ENCODE data around the gene KRTAP10-5.
"Not testable (repeated sequence)": the region's sequence is repeated elsewhere in the genome, so short reads cannot be mapped to it uniquely, and the experiment has no call there.

The KRTAP10-5 gene

DNA sequence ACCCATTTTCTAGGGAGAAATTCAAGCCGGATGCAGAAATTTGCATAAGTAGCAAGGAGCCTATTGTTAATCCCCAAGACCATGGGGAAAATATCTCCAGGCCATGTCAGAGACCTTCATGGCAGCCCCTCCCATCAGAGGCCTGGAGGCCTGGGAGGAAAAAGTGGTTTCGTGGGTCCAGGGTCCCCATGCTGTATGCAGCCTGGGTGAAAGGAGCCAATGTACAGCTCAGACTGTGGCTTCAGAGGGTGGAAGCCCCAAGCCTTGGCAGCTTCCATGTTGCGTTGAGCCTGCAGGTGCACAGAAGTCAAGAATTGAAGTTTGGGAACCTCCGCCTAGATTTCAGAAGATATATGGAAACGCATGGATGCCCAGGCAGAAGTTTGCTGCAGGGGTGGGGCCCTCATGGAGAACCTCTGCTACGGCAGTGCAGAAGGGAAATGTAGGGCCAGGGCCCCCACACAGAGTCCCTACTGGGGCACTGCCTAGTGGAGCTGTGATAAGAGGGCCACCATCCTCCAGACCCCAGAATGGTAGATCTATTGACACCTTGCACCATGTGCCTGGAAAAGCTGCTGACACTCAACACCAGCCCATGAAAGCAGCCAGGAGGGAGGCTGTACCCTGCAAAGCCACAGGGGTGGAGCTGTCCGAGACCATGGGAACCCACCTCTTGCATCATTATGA is 29.9 kb upstream of the KRTAP10-5 start:
- not testable (repeated sequence) for DNase-seq (ENCODE audit: low spot score)

DNA sequence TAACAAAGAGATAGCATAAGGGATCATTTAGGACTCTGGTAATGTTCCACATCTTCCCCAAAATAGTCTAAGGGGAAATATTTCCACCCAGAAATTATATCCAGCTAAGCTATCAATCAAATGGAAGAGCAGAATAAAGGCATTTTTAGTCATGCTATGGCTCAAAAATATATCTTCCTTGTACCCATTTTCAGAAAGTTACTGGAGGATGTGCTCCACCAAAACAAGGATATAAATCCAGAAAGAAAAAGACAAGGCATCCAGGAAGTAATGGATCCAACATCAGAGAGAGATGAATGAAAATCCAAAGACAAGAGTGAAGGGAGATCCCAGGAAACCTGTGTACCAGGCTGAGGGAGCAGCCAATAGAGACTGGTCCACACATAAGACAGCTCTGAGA is 28.8 kb upstream of the KRTAP10-5 start:
- no peak for DNase-seq (ENCODE audit: low spot score)

DNA sequence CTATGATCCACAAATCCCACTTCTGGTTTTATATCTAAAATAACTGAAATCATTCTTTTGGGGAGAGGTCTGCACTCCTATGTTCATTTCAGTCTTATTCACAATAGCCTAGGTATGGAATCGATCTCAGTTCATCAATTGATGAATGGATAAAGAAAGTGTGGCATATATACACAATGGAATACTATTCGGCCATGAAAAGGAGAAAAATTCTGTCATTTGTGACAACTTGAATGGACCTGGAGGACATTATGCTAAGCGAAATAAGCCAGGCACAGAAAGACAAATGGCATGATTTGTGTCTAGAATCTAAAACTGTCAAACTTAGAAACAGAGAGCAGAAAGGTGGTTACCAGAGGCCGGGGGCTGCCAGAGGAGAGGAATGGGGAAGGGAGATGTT is 26.1 kb upstream of the KRTAP10-5 start:
- no peak for DNase-seq (ENCODE audit: low spot score)

DNA sequence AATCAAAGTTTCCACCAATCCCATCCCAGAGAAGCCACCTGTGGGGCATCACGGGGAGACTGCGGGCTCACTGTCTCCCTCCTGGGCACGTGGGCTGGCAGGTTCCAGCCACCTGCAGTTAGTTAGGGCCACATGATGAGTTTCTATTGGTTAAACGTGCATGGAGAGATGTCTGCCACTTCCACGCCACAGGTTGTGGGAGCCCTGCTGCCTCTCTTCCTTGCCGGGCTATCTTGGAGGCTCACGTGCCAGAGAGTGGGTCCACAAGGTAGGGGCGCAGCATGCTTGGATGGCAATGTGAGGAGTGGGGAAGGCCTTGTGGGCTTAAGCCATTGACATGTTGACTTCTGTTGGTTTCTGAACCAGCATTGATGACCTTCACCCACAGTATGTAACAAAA is 23.5 kb upstream of the KRTAP10-5 start:
- no peak for DNase-seq (ENCODE audit: low spot score)

DNA sequence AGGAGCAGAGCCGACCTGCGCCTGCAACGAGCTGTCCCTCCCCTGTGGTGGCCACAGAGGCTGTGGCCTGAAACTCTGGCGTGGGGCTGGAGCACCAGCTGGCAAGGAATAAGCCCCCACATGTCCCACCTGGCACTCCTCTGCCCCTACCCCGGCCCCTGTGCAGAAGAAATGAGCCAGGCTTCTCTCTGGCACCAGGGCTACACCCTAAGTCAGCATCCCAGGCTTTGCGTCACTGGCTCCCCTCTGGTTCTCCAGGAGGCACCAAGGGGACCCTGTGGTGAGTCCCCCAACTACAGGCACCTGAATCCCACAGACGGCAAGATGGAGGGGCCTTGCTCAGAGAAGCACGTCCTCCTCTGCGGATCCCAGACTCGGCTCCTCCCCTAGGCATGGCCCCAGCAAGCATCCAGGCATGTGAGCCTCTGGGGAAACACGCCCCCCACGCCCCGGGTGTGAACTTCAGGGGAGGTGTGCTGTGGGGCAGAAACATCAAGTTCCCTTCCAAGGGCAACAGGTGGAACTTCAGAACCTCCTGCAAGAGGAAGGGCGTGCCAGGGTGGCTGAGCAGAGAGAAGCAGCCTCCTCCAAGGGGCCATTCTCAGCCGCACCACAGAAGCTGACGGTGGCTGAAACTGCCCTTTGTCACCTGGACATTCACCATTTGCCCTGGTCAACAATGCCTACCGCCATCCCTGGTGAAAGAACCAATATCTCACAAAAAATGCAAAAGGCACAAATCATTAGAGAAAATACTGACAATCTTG is 22.9 kb upstream of the KRTAP10-5 start:
- DNase-seq (ENCODE audit: low spot score), result no peak

DNA sequence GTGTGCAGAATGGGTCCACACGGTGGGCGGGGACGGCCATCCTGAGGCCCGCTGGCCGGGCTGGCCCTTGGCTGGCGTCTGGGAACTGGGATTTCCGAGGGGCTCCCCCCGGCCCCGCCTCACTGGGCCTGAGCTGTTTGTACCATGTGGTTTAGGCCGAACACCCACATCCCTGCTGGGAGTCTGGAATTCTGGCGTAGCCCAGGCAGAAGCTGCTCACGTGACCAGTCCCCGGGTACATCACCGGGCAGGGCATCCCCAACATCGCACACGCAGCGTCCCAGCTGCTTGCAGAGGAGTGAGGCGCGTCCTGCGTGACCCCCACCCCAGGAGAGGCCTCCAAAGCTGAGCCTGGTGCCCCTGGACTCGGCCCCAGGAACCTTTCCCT is 22.1 kb upstream of the KRTAP10-5 start:
- no peak for DNase-seq (ENCODE audit: low spot score)

DNA sequence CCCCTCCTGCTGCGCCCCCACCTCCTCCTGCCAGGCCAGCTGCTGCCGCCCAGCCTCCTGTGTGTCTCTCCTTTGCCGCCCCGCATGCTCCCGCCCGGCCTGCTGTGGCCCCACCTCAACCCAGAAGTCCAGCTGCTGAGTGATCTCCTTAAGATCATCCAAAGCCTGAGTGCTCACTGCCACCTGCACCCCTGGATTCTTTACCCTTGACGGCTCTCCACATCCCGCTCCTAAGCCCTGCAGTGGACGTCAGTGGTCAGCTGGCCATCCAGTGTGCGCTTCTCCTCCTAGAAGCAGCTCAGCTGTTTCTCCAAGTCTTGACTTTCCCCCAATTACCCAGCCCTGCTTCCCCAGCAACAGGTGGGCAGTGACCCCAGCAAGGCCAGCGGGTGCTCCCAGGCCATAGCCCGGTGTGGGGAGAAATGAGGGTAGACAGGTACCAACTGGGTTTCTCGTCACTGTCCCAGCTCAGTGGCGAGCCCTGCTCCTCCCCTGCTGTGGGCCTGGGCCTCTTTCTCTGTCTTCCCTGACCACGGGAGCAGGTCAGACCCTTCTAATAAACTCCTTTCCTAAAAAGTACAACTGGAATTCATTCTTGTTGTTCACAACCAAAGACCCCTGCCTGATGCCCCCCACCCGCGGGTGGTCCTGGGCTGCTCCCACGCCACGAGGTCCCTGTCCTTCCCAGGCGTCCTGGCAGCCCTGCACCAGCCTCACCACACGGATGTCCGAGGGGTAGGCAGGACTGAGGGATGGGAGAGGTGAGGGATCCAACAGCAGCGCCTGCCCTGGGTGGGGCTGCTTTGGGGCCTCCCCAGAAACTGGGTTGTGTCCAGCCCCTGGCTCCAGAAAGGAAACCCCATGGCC is 21.4 kb upstream of the KRTAP10-5 start:
- no peak for DNase-seq (ENCODE audit: low spot score)

DNA sequence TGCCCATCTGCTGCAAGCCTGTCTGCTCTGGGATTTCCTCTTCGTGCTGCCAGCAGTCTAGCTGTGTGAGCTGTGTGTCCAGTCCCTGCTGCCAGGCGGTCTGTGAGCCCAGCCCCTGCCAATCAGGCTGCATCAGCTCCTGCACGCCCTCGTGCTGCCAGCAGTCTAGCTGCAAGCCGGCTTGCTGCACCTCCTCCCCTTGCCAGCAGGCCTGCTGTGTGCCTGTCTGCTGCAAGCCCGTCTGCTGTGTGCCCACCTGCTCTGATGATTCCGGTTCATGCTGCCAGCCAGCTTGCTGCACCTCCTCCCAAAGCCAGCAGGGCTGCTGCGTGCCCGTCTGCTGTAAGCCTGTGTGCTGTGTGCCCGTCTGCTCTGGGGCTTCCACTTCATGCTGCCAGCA is 20.7 kb upstream of the KRTAP10-5 start:
- not testable (repeated sequence) for DNase-seq (ENCODE audit: low spot score)

DNA sequence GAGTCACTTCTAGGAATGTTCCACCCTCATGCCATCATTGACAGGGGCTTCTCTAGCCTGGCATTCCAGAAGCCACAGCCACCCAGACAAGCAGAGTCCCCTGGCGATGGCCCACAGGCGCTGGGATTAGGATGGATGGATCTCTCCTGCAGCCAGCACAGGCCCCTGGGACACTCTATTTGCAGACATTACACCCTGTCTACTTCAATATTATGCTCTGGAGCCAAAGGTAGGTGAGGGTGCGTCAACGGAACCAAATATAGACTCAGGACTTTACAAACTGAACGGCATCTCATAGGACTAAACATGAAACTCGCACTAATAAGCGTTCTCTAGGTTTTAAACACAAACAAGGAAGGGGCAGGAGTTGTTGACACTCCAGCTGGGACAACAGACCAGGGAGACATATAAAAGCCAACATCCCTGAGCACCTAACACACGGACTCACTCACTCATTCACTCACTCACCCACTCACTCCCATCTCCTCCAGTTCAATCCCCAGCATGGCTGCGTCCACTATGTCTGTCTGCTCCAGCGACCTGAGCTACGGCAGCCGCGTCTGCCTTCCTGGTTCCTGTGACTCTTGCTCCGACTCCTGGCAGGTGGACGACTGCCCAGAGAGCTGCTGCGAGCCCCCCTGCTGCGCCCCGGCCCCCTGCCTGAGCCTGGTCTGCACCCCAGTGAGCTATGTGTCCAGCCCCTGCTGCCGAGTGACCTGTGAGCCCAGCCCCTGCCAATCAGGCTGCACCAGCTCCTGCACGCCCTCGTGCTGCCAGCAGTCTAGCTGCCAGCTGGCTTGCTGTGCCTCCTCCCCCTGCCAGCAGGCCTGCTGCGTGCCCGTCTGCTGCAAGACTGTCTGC is 19.9 kb upstream of the KRTAP10-5 start, which contains the start of gene KRTAP10-7:
Gene KRTAP10-7, plus strand, starts transcription at position 480 of the 861 bp plus-strand sequence. Its CDS starts 25 bp downstream, at position 505.
- not testable (repeated sequence) for DNase-seq (ENCODE audit: low spot score)

DNA sequence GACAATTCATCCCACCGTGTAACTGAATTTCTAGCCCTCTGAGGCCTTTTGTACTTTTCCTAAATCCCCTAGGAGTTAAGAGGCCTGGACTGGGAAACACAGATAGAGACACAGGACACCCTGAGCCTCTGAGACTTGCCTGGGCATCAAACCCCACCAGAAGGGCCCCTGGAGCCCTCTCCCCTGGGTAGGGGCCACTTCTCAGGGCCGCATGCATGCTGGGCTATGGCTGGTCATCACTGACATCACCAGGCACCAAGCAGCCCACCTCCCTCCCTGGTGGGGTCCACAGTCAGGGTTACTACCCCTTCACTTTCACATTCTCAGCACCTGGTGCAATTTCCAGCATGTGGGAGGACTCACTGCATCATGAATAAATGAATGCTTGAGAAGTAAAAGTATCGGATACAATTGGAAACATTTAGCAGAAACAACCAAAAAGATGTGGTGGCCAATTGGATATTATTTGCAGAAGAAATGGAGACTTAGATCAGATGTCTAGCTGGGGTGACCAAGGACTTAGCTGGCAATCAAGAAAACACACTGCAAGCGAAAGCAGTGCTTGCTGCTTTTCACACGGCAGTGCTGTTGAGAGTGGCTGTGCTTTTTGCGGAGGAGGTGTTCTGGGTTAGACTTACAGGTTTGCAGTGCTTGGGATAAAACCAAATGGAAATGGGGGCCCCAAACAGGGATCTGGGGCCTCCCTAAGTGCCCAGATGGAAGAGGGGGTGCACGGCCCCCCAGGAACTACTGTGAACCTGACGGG is 19.0 kb upstream of the KRTAP10-5 start:
- no peak for DNase-seq (ENCODE audit: low spot score)

DNA sequence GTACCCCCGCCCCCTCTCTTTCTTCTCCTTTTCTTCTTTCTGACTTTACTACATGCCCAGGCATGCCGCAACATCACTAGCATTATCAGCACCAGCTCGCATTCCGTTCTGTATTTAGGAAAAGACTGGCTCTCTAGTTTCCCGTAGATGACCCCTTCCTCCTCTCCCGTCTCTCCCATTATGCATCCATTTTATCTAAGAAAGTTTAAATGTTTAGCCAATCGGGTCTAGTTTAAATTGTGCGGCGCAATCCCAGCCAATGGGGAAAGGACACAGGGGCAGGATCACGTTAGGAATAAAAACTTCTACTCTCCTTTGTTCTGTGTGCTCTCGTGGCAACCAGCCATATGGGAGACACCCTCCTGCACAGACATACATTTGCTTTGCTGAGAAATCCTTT is 17.7 kb upstream of the KRTAP10-5 start:
- no peak for DNase-seq (ENCODE audit: low spot score)

DNA sequence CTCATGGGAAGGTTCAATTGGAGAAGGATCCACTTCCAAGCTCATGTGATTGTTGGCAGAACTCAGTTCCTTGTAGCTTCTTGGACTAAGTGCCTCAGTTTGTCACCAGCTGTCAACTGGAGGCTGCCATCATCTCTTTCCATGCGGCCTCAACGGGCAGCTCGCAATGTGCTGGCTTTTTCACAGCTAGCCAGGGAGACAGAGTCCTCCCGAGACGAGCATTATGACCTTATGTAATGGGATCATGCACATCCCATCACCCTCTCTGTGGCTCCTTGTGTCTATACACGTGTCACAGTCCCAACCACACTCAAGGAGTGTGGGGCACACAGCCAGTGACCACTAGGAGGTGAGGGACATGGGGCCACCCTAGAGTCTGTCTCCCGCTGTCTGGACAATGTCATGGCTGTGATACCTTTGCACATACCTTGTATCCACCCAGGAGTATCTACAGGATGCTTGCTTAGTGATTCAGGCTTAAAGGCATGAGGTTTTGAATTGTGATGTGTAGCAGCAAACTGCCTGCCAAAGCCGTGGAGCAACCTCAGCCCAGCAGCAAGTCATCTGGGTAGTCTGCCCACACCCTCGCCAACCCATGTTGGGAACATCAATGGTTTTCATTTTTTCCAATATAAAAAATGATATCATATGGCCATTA is 15.8 kb upstream of the KRTAP10-5 start:
- DNase-seq (ENCODE audit: low spot score), result no peak

DNA sequence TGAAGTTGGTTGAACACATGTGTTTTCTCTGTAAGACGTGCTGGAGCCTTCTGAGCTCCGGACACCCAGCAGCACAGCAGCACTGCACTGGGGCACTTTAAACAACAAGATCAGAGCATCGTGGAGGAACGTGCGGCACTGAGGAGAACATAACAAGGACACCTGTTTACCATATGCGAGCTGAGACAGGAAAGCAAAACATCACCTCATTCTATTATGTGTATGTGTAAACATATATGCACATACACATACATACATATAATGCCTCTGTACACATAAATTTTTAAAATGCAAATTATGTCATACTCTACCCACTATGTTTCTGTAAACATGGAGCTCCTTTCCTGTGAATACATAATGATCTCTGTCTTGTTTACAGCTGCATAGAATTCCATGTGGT is 15.1 kb upstream of the KRTAP10-5 start:
- DNase-seq (ENCODE audit: low spot score), result no peak

DNA sequence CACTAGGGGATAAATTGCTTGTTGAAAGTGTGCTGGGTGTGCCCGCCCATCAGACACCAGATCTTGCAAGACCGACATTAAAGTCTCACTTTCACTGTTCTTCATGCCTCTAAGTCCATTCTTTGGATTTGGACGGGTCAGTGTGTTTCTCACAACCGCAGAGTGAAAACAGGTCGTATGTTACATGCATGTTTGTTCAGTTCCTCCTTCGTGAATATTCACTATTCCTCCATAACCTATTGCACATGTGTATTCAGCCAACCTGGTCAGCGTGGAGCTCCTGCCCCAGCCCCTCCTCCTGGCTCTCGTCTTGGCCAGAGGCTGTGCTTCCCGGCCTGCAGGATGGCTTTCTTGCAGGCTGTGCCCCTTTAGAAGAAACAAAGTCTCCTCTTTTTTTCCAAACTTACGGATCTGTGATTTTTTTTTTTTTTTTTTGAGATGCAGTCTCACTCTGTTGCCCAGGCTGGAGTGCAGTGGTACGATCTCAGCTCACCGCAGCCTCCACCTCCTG is 14.1 kb upstream of the KRTAP10-5 start:
- DNase-seq (ENCODE audit: low spot score), result no peak

DNA sequence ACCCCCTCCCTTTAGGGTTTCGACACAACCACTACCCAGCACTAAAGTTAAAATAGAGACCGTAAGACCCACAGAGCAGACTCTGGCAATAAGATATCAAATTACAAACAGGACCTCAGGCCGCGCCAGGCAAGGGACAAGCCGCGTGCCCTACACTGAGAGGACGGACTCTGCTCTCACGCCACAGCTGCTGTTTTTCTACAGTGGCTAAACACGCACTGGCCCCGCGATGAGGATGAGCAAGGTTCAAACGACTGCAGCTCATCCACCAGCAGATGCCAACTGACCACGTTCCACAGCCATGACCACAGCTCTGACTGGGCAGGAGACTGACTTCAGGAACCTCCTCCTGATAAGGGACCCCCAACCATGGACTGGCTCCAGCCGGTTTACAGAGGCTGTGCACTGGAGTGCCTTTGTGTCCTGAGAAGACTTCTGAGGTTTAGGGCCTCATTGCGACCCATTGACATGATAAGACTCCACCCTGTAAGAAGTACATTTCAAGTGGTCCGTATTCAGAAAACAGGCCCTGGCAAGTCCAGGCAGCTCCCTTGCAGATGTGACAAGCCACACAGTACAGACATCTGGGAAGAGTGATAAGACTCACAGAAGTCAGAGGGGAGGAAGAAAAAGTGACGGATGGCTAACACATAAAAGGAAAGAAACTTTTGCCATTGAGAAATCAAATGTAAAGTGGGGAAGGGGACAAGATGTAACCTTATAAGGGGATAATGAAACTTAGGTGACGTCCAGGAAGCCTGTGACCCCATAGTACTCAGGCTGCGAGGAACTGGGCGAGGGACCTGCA is 13.4 kb upstream of the KRTAP10-5 start:
- DNase-seq (ENCODE audit: low spot score), result no peak

DNA sequence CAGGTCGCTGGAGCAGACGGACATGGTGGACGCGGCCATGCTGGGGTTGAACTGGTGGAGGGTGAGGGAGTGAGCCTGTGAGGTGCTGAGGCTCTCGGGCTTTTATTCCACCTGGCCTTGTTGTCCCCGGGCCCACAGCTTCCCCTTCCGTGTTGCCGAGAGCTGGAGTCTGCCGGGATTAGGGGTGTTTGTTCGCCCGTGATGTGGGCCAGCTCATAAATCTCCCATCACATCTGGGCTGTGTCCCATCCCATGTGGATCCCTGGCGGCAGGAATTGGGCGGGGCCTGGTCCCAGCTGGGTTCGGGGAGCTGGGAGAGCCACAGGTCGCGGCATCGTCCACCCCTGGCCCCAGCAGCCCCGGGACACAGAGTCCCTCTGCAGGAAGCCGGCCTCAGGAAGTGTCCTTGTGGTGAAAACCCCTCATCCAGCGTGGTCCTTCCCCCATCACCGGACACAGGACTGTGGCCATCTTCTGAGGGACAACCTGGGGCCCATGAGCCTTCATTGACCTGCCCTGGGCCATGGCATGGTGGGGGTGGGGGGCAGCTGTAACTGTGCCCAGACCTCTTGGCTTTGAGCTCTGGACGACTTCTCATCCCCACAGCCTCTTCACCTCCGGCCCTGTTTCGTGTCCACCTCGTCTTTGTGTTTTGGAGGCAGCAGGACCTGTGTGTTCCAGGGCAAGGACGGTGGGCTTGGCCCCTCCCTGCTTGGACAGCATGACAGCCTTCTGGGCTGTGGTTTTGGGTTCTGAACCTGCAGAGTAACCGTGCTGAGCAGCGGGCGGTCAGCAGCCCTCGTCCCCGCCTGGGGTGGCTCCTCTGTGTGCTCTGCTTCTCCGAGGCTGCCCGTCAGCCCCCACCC is 12.3 kb upstream of the KRTAP10-5 start, which contains the start of gene KRTAP10-6:
Gene KRTAP10-6, minus strand, starts transcription at position 60 of the 866 bp plus-strand sequence. Its CDS starts 21 bp downstream, at position 39.
- no peak for DNase-seq (ENCODE audit: low spot score)

DNA sequence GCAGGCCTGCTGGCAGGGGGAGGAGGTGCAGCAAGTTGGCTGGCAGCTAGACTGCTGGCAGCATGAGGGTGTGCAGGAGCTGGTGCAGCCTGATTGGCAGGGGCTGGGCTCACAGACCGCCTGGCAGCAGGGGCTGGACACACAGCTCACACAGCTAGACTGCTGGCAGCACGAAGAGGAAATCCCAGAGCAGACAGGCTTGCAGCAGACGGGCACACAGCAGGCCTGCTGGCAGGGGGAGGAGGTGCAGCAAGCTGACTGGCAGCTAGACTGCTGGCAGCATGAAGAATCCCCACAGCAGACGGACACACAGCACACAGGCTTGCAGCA is 11.4 kb upstream of the KRTAP10-5 start:
- DNase-seq (ENCODE audit: low spot score), result not testable (repeated sequence)
